ENCODE measurements around the gene HRH3.

Gene HRH3

DNA sequence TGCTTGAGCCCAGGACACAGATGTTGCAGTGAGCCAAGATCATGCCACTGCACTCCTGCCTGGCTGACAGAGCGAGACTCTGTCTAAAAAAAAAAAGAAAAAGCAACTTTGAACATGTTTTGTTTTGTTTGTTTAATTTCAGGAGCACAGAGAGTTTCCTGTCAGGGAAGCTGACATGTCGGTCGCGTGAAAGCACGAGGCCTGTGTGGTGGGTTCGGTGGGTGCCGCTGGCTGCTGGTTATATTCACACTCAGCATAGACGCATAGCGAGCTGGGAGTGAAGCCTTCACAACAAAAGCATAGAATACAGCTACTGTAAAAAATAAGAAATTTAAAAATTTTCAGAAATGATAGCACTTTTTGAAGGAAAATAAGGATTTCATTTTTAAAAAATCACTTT lies 22.8 kb downstream of the HRH3 start:
- DNase-seq = no peak

DNA sequence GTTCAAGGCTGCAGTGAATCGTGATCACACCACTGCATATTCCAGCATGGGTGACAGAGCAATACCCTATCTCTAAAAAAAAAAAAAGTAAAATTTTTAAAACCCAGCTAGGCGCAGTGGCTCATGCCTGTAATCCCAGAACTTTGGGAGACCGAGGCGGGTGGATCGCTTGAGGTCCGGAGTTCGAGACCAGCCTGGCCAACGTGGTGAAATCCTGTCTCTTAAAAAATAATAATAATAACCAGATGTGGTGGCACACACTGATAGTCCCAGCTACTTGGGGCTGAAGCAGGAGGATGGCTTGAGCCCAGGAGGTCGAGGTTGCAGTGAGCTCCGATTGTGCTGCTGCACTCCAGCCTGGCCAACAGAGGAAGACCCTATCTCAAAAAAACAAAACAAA lies 23.8 kb downstream of the HRH3 start:
- no peak for DNase-seq

DNA sequence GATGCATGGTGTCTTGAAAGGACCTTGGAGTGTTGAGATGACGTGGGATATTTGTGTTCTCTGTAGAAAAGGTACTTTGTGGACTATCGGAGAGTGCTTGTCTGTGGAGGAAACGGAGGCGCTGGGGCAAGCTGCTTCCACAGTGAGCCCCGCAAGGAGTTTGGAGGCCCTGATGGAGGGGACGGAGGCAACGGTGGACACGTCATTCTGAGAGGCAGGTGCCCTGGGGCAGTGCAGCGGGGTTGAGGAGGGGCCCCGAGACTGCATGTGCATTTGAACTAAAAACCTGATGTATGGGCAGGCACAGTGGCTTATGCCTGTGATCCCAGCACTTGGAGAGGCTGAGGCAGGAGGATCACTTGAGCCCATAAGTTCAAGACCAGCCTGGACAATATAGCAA lies 24.3 kb downstream of the HRH3 start:
- DNase-seq = no peak

DNA sequence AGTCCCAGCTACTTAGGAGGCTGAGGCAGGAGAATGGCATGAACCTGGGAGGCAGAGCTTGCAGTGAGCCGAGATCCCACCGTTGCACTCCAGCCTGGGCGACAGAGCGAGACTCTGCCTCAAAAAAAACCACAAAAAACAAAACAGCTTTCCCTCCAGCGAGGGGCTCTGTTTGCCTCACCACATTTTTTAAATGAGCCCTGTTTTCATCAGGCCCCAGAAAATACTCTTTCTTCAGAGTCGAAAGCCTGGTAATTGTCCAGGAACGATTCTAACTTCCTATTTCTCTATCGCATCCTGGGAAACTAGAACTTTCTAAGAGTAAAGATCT lies 25.0 kb downstream of the HRH3 start:
- DNase-seq = no peak

DNA sequence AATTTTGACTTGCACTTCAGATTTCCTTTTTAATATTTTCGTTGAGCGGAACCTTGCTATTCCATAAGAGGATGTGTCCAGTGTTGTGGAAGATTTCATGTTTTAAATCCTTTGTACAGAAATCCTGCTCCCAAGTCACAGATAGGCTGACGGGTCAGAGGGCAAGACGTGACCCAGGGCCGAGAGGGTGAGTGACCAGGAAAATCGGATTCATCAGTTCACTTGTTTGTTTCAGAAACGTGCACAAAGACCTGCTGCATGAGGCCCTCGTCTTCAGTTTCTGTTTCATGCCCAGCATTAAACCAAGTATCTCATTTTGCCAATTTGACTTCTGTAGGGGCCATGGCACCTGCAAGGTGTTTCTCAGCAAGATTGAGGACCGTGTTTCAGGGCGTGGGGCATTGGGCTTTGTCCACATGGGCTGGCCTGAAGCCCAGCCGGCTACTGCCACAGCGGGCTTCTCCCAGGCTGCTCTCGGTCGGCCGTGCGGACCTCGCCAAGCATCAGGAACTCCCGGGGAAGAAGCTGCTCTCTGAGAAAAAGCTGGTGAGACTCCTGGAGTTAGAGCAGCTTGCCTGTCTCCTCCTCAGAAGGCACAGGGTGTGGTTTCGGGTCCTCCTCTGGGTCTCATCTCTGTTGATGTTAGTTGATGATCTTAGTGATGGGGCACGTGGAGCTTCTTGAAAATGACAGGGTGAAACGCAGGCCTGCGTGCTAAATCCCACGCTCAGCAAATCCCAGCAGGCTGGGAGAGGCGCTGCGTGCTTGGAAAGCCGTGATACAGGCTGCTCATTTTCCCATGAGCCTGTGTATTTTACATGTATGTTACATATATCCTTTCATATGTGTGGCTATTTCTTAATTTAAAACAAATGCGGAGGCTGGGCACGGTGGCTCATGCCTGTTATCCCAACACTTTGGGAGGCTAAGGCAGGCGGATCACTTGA lies 26.7 kb downstream of the HRH3 start:
- DNase-seq = no peak

DNA sequence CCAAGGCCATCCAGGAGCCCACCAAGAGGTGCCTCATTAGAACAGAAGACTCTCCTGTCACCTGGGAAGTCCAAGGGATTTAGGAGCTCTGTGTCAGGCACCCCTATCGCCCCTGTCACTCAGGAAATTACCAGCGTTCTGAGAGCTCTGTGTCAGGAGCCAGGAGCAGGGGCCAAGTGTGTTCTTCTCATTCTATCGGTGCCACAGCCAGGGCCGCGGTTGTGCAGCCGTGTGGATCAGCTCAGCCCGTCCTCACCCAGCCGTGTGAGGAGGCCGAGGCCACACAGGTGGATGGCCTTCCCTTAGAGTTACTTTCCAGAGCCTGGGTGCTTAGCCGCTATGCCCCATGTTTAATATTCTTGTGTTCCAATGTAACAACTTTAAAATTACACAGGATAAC lies 27.4 kb downstream of the HRH3 start:
- no peak for DNase-seq

DNA sequence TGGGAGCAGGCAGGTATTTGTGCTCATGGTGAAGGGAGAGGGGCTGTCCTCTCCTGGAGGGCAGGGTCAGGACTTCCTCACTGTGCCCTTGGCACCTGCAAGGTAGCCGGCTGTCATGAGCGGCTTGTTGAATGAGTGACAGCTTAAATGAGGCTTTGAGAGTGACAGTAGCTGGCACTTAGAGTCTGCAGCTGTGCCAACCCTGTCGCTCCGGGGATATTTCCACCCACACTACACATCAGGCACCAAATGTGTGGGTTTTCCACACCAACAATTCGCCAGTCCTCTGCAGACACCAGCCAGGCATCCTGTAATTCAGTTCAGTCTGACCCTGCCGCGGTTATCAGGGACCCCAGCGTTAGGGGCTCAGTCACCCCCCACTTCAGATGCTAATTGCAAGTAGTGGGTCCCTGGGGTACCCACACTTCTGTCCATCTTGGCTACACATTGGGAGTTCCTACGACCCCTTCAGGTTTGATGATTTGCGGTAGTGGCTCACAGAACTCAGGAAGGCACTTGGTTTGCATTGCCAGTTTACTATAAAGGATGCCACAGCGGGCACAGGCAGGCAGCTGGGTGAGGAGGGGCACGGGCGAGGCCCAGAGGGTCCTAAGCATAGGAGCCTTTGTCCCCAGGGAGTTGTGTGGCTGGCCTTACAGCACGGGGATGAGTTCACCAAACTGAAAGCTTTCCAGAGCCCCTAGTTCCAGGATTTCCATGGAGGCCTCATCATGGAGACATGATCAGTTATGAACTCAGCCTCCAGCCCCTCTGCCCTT lies 28.1 kb downstream of the HRH3 start:
- no peak for DNase-seq

DNA sequence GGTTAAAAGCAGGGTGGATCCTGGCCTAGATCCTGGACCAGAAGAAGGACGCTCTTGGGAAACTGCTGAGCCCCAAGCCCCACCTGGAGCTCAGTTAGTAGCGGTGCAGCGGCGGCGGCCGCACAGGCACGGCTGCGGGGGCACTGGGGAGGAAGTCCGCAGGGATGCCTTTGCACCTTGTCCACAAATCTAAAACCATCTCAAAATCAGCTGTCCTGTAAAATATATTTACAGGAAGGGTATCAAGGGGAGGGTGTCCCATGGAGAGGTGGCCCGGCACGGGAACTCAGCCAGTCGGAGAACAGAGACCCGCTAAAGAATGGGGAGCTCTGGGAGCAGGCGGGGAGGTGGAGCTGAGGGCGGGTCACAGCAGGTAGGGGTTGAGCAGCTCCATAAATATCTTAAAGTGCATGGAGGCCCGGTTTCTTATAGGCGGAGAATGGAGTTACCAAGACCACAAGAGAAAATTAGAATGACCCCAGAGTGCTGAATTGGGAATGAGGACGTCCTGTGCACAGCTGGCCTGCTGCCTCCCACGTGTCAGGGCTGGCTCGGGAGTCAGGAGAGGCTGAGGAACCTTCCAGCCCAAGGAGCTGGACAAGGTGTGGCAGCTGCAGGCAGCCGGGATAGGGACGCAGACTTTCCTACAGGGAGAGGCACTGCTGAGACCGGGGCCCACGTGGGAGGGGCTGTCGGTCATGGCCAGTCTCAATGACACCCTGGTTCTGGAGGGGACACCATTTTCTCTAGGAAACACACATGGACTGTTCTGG lies 29.3 kb downstream of the HRH3 start:
- no peak for DNase-seq

DNA sequence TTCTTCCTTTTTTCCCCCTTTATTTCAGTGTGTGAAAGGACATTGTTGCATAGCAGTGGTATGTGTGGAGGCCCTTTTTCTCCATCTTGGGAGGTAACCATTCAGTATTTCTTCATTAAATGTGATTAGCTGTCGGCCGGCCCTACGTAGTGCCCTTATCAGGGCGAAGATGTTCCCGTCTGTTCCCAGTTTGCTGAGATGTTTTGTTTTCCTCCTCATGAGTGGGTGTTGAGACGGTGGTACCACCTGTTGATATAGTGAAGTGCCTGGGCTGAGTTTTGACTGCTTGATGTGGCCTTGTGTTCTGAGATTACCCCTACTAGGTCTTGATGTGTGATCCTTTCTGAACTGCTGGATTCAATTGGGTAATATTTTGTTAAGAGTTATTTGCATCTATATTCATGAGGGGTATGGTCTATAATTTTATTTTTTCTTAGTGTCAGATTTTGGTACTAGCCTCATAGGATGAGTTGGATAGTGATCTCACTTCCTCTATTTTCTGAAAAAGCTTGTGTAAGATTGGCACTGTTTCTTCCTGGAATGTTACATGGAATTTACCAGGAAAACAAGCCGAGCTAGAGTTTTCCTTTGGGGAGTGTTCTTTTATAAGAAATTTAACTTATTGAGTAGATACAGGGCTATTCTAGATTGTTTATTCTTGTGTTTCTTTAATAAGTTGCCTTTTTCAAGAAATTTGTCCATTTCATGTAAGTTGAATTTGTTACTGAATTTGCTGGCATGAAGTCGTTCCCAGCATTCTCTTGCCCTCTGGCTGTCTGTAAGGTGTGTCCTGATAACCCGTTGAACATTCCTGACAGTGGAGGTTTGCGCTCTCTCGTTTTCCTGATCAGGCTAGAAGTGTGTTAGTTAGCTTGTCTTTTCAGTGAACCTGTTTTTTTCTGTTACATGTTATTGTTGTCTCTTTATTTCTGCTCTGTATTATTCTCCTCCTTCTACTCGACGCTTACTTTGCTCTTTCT lies 32.9 kb downstream of the HRH3 start:
- DNase-seq = no peak

DNA sequence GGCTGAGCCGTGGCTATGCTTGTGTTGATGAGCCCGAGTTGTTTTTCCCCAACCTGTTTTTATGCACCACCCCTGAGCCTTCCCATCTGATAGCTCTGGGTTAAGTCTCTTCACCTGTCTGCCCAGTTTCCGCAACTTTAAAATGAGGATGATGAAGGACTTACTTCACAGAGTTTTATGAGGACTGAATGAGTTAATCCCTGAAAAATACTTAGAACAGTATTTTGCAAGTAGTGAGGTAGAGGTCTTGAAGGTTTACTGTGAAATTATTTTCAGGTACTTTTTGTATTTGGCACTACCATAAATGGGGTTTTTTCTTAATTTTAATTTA lies 34.0 kb downstream of the HRH3 start:
- DNase-seq = no peak

DNA sequence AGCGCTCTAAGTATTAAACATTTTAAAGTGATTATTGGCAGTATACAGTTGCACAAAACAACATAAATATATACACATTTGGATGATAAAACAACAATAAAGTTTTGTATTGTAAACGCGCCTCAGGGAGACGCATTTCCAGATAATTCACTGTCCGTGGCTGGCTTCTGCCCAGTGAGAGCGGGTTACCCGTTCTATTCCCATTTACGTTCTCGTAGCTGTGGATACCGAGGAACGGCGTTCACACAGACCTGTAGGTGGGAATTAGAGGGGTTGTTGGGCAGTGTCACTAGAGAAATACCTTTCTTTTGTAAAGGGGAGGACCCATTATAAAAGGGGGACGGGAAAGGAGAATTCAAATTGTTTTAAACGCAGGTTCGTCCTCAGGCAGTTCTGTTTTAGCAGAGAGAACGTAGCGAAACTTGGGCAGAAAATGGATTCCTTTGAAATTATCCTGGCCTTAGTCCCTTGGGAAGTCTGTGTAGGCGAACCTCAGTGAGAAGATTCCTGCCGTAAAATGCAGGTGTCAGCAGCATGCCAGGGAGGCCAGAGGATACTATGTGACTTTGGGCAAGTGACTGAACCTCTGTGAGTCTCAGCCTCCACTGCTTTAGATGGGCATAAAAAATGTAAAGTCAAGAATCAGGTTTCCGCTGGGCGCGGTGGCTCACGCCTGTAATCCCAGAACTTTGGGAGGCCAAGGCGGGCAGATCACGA lies 36.5 kb downstream of the HRH3 start:
- no peak for DNase-seq

DNA sequence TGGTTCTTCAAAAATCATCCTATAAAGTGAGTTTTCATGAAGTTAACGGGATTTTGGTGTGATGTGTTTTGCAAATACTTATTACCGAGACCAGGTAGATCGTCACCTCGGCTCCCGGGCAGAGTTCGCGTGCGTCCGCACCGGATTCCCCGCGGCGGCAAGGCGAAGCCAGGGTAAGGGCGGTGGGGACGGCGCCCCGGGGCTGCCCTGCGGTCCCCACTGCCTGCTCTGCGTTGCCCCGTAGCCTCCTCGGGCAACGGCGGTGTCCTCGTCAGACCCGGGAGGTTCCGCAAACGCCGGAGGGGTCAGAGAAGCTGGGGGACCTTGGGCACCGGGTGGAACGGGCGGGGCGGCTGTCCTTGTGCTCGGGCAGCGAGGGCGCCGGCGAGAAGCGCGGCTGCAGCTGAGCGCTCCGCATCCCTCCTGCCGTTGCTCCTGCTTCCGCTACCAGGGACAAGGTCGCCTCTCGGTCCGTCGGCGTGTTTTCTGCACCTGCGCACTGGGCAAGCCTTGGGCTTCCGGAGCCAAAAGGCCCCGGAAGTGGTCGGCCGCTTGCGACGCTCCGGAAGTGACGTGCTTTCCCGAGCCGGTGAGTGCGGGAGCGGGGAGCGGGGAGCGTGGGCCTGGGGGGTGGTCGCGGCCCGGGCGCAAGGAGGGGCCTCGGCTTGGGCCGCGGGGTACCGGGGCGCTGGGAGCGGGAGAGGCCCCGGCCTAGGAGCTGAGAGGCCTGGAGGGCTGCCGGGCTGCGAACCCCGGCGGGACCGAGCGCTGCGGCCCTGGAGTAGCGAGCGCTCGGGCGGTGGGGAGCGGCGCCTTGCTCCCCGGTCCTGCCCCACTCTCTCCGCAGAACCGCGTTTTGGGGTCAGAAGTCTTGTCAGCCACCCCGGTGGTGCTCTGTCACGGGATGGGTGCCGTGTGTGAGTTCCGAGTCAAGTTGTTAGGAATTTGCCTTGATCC lies 37.3 kb downstream of the HRH3 start, which contains the start of gene MTG2:
MTG2 (plus strand) TSS at position 560 of the 957 bp plus-strand sequence. CDS start 10,393 bp downstream, outside the sequence.
- DNase-seq = peak; percentile 80

DNA sequence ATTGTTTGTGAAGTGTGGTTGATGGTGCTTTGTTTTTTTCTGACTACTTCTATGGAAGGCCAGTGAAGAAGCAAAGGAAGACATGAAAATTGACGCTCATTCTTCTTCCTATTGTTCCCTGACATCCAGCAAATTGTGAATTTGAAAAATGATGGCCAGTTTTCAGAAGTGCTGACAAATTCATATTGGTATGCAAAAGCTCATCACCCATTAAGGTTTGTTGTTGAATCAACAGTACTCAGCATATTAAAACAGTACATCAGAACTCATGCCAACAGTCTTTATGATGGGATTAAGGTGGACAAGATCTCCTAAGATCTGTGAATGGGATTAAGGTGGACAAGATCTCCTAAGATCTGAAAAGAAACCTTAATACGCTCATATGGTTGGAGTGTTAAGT lies 38.3 kb downstream of the HRH3 start:
- DNase-seq = no peak

DNA sequence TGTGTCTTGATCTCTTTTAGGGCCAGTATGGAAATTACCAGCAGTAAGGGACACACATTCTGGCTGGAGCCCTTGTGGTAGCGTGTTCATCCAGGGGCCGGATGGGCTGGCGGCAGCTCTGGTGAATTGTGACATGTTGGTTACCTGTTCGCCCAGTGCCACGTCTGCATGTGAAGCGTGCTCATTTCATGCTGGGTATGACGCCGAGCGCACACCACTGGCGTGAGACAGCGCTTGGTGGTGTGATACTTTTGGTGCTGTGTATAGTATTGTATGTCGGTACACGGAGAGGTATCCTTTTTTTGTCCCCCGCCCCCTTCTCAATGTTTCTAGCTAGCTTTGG lies 40.9 kb downstream of the HRH3 start:
- DNase-seq = no peak

DNA sequence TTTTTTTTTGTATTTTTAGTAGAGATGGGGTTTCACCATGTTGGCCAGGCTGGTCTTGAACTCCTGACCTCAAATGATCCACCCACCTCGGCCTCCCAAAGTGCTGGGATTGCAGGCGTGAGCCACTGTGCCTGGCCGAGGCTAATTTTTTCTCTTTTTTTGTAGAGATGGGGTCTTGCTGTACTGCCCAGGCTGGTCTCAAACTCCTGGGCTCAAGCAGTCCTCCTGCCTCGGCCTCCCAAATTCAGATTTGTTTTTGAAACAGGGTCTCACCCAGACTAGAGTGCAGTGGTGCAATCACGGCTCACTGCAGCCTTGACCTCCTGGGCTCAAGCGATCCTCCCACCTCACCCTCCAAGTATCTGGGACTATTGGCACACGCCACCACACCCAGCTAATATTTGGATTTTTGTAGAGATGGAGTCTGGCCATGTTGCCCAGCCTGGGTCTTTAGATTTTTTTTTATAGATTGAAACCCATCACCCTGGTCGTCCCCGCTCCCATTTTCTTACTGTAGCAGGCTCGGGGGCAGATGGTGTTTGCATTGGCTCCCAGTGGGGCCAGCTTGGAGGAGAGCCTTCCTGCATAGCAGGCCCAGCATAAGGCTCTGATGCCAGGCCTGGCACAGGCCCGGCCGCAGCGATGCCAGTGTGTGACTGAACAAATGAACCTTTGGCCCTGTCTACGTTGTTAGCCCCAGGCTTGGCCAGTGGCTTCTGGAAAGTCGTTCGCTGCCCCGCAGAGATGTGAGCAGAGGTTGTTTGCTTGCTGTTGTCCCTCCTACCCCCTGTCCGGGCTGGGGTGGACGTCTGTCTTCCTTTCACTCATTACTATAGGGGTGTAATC lies 41.5 kb downstream of the HRH3 start:
- no peak for DNase-seq

DNA sequence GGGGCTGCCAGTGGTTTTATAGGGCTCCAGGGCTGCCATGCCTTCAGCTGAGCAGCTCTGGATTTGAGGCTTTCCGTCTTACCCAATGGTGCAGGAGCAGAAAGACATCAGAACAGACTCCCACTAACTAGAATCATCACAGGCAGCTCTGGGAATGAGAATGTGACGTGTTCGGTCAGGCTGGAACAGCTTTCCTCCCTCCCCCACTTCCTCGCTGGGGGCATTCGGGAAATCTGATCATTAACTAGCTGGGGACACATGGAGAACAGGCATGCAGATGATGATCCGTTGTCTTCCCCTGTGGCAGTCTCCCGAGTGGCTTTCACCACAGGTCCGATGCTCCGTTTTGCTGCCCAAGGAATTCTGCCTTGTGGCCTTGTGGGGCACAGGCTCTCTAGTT lies 42.8 kb downstream of the HRH3 start:
- no peak for DNase-seq

DNA sequence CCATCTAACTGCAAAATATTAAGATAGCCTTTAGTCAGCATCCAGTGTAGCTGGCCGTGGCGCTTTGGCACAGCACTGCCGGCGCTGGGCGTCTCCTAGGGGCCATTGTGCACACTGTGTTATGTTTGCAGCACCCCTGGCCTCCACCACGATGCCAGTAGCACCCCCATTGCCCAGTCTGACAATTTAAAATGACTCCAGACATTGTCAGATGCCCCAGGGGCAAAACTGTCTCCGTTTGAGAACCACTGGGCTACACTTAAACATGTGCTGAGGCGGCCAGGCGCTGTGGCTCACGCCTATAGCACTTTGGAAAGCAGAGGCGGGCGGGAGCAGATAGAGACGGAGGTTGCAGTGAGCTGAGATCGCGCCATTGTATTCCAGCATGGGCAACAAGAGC lies 43.2 kb downstream of the HRH3 start:
- DNase-seq = no peak

DNA sequence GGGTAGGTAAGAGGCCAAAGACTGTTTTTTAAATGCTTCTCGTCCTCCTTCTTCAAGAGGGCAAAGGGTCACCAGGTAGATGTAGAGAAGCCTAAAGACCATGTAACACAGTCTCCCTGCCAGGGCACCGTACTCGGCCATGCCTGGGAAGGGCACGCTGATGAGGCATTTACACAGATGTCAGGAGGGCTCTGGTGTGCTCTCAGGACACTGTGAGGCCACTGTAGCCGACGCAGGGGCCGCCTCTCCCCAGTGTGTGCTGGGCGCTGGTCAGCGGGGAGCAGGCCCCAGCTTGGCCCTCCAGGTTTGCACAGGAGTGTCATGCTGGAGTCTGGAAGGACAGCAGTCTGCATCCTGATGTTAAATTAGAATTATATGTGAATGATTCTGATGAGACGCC lies 44.4 kb downstream of the HRH3 start:
- DNase-seq = no peak

DNA sequence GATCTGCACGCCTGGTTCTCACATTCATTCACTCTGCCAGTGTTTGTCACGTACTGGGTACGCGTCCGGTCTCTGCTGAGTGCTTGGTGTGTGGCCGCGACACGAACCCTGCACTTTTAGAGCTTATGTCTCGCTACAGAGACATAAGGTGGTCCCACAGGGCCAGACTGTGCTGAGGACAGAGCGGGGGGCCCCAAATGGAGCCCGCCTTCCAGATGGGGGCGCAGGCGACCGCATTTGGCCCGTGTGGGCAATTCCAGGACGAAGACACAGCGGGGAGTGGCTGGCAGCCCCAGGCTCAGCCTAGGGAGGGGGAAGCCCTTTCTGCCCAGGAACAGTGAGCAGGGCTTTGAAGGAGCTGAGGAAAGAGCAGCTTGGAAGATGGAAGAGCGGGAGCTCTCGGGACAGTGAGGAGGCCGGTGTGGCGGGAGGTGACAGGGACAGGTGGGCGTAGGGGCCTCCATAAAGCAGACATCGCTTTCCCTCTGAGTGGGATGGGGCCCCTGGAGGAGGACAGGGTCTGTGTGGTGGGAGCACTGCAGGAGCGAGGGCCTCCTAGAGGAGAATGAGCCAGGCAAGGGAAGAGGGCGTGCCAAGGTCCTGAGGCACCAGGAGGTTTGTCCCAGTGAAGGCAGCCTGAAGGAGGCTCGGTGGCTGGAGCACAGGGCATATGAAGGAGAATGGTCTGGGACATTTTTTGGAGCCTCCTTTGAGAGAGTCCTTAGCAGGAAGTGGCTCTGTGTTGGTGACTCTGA lies 45.0 kb downstream of the HRH3 start:
- no peak for DNase-seq

Data from NCI-H187 treated with DMSO at 0.1 percent for 48 hours (cell line).